ENCODE data around the gene DMAC2.

DMAC2 gene

DNA sequence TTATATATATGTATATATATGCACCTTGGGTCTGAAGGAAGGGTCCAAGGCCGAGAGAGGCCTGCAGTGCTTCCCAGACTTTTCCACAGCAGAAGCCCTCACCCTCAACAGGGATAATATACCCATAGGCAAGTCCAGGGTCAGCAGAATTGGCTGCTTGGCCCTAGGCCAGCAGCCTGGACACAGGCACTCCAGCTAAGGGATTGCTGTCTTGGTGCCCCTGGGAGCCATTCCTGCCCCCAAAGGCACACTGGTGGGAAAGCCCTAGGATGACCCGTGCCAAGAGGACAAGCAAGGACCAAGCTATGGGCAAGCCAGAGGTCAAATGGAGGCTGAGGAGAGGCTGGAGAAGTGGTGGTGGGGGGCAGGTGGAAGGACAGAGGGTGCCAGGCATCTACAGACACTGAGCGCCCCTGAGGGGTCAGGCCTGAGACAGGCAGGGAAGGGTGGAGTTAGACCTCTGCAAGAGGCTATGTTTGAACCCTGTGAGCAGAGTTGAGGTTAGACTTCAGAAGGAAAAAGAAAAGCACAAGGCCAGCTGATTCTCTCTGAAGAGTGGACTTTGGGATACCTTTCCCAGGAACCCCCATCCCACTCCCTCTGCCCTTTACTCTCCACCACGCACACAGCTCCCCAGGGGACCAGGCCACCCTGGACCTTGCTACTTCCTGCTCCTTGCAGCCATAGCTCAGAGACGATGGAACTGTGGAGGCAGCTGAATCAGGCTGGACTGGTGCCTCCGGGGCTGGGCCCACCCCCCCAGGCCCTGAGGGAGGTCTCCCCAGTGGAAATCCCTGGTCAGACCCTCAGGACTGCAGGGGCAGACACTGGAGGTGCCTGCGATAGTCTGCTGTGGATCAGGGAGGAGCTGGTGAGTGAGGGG is 3.0 kb upstream of the DMAC2 start, which contains the start of gene ERICH4:
ERICH4 (plus strand) TSS at position 684 of the 883 bp plus-strand sequence; CDS start at position 698, 14 bp downstream.
- H3K9me3 ChIP-seq (ENCODE audit: low read length), result no peaks in the 10 kb centered on the region
- H3K36me3 ChIP-seq (ENCODE audit: insufficient read depth, low read length), result no peaks in the 10 kb centered on the region
- no peak within 1 kb of the TSS for H3K4me2 ChIP-seq (ENCODE audit: low read length)
- H4K20me1 ChIP-seq (ENCODE audit: insufficient read depth, low read length), result no peaks in the 10 kb centered on the region
- H3K4me3 ChIP-seq (ENCODE audit: low read depth, low read length, poor library complexity, severe bottlenecking), result no peak within 1 kb of the TSS
- H3F3A ChIP-seq (ENCODE audit: insufficient read depth, low read length), result no peaks in the 10 kb centered on the region
- H3K27me3 ChIP-seq (ENCODE audit: insufficient read depth, low read length), result no peaks in the 10 kb centered on the region; the same call in 1 of the 2 replicates
- no peak for TF ChIP-seq EZH2 (IDR thresholded peaks at IDR 0.05; ENCODE audit: borderline replicate concordance, low read length)
- no peak within 1 kb of the TSS for H2AFZ ChIP-seq (ENCODE audit: low read length)
- H3K4me1 ChIP-seq (ENCODE audit: insufficient read depth, low read length, severe bottlenecking), result peaks cover 10% of the 10 kb centered on the region
- no peak within 1 kb of the TSS for H3K27ac ChIP-seq (ENCODE audit: low read depth, low read length, poor library complexity, severe bottlenecking)
- H3K9me2 ChIP-seq (ENCODE audit: low read depth, low read length), result no peaks in the 10 kb centered on the region
- H3K9ac ChIP-seq (ENCODE audit: low read length), result no peak within 1 kb of the TSS
- H3K79me2 ChIP-seq (ENCODE audit: insufficient read depth, low read length), result peaks cover 6% of the 10 kb centered on the region; the same call in 1 of the 2 replicates

GRCh38 chr19:41441321-41441945 is 1.7 kb upstream of the DMAC2 start:
- peaks cover 6% of the 10 kb centered on the region; the same call in 1 of the 2 replicates for H3K79me2 ChIP-seq (ENCODE audit: insufficient read depth, low read length)
- H3K9me2 ChIP-seq (ENCODE audit: low read depth, low read length), result no peaks in the 10 kb centered on the region
- peaks cover 2% of the 10 kb centered on the region; the same call in 1 of the 2 replicates for H3K36me3 ChIP-seq (ENCODE audit: insufficient read depth, low read length)
- no peak overlapping the region for H3K9ac ChIP-seq (ENCODE audit: low read length)
- peaks cover 10% of the 10 kb centered on the region for H3K4me1 ChIP-seq (ENCODE audit: insufficient read depth, low read length, severe bottlenecking)
- H3K4me2 ChIP-seq (ENCODE audit: low read length), result no peak overlapping the region
- no peaks in the 10 kb centered on the region for H4K20me1 ChIP-seq (ENCODE audit: insufficient read depth, low read length)
- H3K4me3 ChIP-seq (ENCODE audit: low read depth, low read length, poor library complexity, severe bottlenecking), result no peak overlapping the region
- no peak overlapping the region for H3K27ac ChIP-seq (ENCODE audit: low read depth, low read length, poor library complexity, severe bottlenecking)
- H3K9me3 ChIP-seq (ENCODE audit: low read length), result no peaks in the 10 kb centered on the region
- no peaks in the 10 kb centered on the region for H3F3A ChIP-seq (ENCODE audit: insufficient read depth, low read length)
- no peak overlapping the region for H2AFZ ChIP-seq (ENCODE audit: low read length)
- TF ChIP-seq CTCF (IDR thresholded peaks at IDR 0.05; ENCODE audit: low read length) (no peak), EZH2 (IDR thresholded peaks at IDR 0.05; ENCODE audit: borderline replicate concordance, low read length) (no peak)
- no peaks in the 10 kb centered on the region for H3K27me3 ChIP-seq (ENCODE audit: insufficient read depth, low read length)

DNA sequence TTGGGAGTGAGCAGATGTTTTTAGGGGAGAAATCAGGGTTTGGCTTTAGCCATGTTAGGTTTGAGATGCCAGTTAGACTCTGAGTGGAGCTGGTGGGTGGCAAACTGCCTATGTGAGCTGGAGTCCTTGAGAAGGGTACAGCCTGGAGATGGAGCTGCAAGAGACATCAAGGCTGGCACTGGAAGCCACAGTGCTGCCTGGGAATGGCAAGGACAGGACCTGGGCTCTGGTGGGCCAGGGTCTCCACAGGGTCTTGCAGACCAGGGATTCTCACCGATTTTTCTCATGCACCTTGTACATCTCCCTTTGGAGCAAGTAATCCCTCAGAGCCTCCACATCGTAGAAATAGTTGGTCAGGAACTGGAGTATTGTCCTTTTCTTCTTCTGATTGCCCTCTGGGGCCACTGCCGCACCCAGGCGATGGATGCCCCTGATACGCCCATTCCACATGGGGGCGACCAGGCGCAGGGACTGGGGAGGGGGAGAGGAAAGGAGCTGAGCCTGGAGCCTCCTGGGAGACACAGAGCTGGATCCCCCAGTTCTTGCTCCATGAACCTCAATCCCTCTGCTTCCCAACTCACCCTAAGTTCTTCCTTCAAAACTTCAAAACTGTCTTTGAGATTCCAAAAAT is 1.7 kb downstream of the DMAC2 start:
- Histone ChIP-seq H3K4me3 (ENCODE audit: low read depth, low read length, poor library complexity, severe bottlenecking) (no peak overlapping the region), H3K9me3 (ENCODE audit: low read length) (no peaks in the 10 kb centered on the region), H4K20me1 (ENCODE audit: insufficient read depth, low read length) (no peaks in the 10 kb centered on the region), H2AFZ (ENCODE audit: low read length) (no peak overlapping the region), H3K4me2 (ENCODE audit: low read length) (no peak overlapping the region), H3K4me1 (ENCODE audit: insufficient read depth, low read length, severe bottlenecking) (peaks cover 10% of the 10 kb centered on the region), H3F3A (ENCODE audit: insufficient read depth, low read length) (no peaks in the 10 kb centered on the region), H3K9ac (ENCODE audit: low read length) (no peak overlapping the region), H3K27ac (ENCODE audit: low read depth, low read length, poor library complexity, severe bottlenecking) (no peak overlapping the region), H3K9me2 (ENCODE audit: low read depth, low read length) (no peaks in the 10 kb centered on the region), H3K79me2 (ENCODE audit: insufficient read depth, low read length) (peaks cover 6% of the 10 kb centered on the region; the same call in 1 of the 2 replicates), H3K27me3 (ENCODE audit: insufficient read depth, low read length) (no peaks in the 10 kb centered on the region), H3K36me3 (ENCODE audit: insufficient read depth, low read length) (peaks cover 10% of the 10 kb centered on the region; the same call in 1 of the 2 replicates)
- TF ChIP-seq EZH2 (IDR thresholded peaks at IDR 0.05; ENCODE audit: borderline replicate concordance, low read length) (no peak), CTCF (IDR thresholded peaks at IDR 0.05; ENCODE audit: low read length) (no peak)

Measured in OCI-LY1 (cell line).